HG03520 (cell line): ENCODE measurements around the gene NTN5.
"Not testable (repeated sequence)": the region's sequence is repeated elsewhere in the genome, so short reads cannot be mapped to it uniquely, and the experiment has no call there.

Experiments used
- ATAC-seq: cut with Tn5 transposase; IDR thresholded peaks from one replicate; pipeline ENCODE4 v1.9.1; 2021; ENCODE audit warnings: mild to moderate bottlenecking, moderate library complexity; ENCODE audit not compliant: unreplicated experiment

The NTN5 gene

GRCh38 chr19:48698046-48698445 is 25.2 kb upstream of the NTN5 start:
- no peak for ATAC-seq

- ATAC-seq: no peak
Measured at GRCh38 chr19:48696353-48697010, 23.7 kb upstream of the NTN5 start.

GRCh38 chr19:48695743-48696352 is 23.0 kb upstream of the NTN5 start, which contains the start of gene FUT2:
FUT2 (plus strand) TSS chr19:48695971; CDS start chr19:48702957, 6,986 bp downstream.
- ATAC-seq: no peak

- ATAC-seq: not testable (repeated sequence)
Measured at GRCh38 chr19:48693629-48694028, 20.8 kb upstream of the NTN5 start.

GRCh38 chr19:48689449-48689848 is 16.6 kb upstream of the NTN5 start:
- no peak for ATAC-seq

GRCh38 chr19:48687776-48688175 is 15.0 kb upstream of the NTN5 start:
- ATAC-seq: no peak

GRCh38 chr19:48686637-48687036 is 13.8 kb upstream of the NTN5 start:
- ATAC-seq: not testable (repeated sequence)

GRCh38 chr19:48686088-48686487 is 13.3 kb upstream of the NTN5 start:
- no peak for ATAC-seq

GRCh38 chr19:48685583-48685982 is 12.8 kb upstream of the NTN5 start:
- no peak for ATAC-seq

GRCh38 chr19:48683349-48683748 is 10.5 kb upstream of the NTN5 start:
- no peak for ATAC-seq

- no peak for ATAC-seq
Measured at GRCh38 chr19:48681127-48681470, 8.3 kb upstream of the NTN5 start.

GRCh38 chr19:48680436-48681126 is 7.8 kb upstream of the NTN5 start:
- no peak for ATAC-seq

- ATAC-seq: not testable (repeated sequence)
Measured at GRCh38 chr19:48680006-48680405, 7.2 kb upstream of the NTN5 start.

GRCh38 chr19:48678201-48678600 is 5.4 kb upstream of the NTN5 start:
- no peak for ATAC-seq

GRCh38 chr19:48676887-48677286 is 4.1 kb upstream of the NTN5 start:
- ATAC-seq: no peak

GRCh38 chr19:48676487-48676886 is 3.7 kb upstream of the NTN5 start:
- no peak for ATAC-seq

- no peak for ATAC-seq
Measured at GRCh38 chr19:48674921-48675824, 2.4 kb upstream of the NTN5 start.

GRCh38 chr19:48674216-48674809 is 1.5 kb upstream of the NTN5 start:
- no peak for ATAC-seq

- no peak for ATAC-seq
Measured at GRCh38 chr19:48673436-48674100, 751 bp upstream of the NTN5 start.

GRCh38 chr19:48671446-48671995 is 1.3 kb downstream of the NTN5 start:
- ATAC-seq: no peak
